ENCODE results near the gene APOBEC3G. TPM values are rescaled to one million over a fixed set of nuclear protein-coding genes. Genes with fewer than 3 reads are reported as not detected.

The APOBEC3G gene
- total and polyA plus RNA-seq, 2 of the 4 experiments (the other 2 are of a cell fraction): 5.3 to 7.0 TPM

DNA sequence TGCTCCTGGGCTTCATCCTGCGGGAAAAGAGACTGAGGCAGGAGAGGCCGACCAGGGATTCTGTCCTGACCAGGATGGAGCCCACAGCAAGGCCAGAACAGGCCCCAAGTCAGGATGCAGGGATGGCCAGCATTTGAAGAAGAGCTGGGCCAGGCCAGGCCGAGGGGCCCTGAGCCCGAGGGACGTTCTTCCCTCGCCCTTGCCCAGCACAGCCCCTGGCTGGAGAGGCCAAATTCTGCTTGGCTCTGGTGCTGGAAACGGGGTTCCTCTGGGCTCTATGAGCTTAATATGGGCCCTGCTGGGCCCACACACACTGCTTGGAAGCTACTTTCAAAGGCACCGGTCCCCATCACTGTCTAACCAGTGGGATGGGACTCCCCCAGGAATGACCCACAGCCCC is 7.6 kb downstream of the APOBEC3G start (continued):
- TF ChIP-seq, protein P1, sequence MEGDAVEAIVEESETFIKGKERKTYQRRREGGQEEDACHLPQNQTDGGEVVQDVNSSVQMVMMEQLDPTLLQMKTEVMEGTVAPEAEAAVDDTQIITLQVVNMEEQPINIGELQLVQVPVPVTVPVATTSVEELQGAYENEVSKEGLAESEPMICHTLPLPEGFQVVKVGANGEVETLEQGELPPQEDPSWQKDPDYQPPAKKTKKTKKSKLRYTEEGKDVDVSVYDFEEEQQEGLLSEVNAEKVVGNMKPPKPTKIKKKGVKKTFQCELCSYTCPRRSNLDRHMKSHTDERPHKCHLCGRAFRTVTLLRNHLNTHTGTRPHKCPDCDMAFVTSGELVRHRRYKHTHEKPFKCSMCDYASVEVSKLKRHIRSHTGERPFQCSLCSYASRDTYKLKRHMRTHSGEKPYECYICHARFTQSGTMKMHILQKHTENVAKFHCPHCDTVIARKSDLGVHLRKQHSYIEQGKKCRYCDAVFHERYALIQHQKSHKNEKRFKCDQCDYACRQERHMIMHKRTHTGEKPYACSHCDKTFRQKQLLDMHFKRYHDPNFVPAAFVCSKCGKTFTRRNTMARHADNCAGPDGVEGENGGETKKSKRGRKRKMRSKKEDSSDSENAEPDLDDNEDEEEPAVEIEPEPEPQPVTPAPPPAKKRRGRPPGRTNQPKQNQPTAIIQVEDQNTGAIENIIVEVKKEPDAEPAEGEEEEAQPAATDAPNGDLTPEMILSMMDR (conservative IDR thresholded peaks at IDR 0.05; ENCODE audit: low read depth, low read length): no peak
- no peak for TF ChIP-seq MAFK (IDR thresholded peaks at IDR 0.05; ENCODE audit: low read depth, low read length)
- TF ChIP-seq SMC3 (IDR thresholded peaks at IDR 0.05; ENCODE audit: low read depth, low read length): no peak
- no peak for TF ChIP-seq RFX5 (IDR thresholded peaks at IDR 0.05; ENCODE audit: low read depth, low read length)

DNA sequence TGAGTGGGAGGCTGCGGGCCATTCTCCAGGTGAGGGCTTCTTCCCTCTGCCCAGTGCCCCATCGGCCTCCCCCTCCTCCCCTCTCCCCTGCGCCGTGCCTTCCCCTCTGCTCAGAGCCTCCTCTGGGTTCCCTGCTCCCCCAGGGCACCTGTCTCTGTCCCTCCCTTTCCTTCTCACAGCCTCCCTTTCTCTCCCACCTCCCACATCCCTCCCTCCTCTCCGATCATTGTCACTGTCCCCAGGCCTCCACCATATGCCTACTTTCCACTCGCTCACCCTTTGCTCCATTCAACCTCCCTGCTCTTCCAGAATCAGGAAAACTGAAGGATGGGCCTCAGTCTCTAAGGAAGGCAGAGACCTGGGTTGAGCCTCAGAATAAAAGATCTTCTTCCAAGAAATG is 10.0 kb downstream of the APOBEC3G start:
- Histone ChIP-seq H4K8ac (ENCODE audit: low read depth in 2 of 2, low read length in 2 of 2) (no peak overlapping the region), H3K27ac (ENCODE audit: insufficient read depth, low read length) (no peak overlapping the region), H2BK20ac (ENCODE audit: low read depth, low read length) (no peak overlapping the region), H2BK15ac (ENCODE audit: low read depth, low read length) (no peak overlapping the region), H3K56ac (ENCODE audit: extremely low read depth, insufficient read depth, low read length) (no peak overlapping the region), H3K4ac (ENCODE audit: low read depth, low read length) (no peak overlapping the region), H4K20me1 (ENCODE audit: insufficient read depth, low read length) (no peaks in the 10 kb centered on the region), H2BK5ac (ENCODE audit: low read depth, low read length, poor library complexity, severe bottlenecking) (no peak overlapping the region), H3K14ac (replicated peaks; ENCODE audit: low read depth, low read length) (no peak overlapping the region), H3K9ac (ENCODE audit: low read depth, low read length) (no peak overlapping the region), H3K4me1 (ENCODE audit: control insufficient read depth, insufficient read depth, low read length) (peaks cover 3% of the 10 kb centered on the region; the same call in 1 of the 2 replicates), H3K4me2 (ENCODE audit: low read depth, low read length) (no peak overlapping the region), H3K23ac (ENCODE audit: low read depth, low read length) (no peak overlapping the region), H2AK5ac (ENCODE audit: low read depth, low read length) (no peak overlapping the region), H3K79me1 (ENCODE audit: low read depth in 1 of 2, low read length in 2 of 2) (no peaks in the 10 kb centered on the region), H3K9me3 (ENCODE audit: control insufficient read depth, insufficient read depth, low read length) (no peaks in the 10 kb centered on the region), H2AFZ (replicated peaks; ENCODE audit: low read length, poor library complexity) (no peak overlapping the region), H3K4me3 (ENCODE audit: insufficient read depth, low read depth, low read length) (no peak overlapping the region), H4K5ac (ENCODE audit: low read depth, low read length) (no peak overlapping the region), H3K9me1 (ENCODE audit: insufficient read depth, low read length) (no peaks in the 10 kb centered on the region), H3K18ac (ENCODE audit: low read depth, low read length) (no peak overlapping the region), H3K27me3 (ENCODE audit: control insufficient read depth, insufficient read depth, low read length) (peaks cover 28% of the 10 kb centered on the region), H2BK120ac (ENCODE audit: low read depth, low read length) (no peak overlapping the region), H3K36me3 (ENCODE audit: control insufficient read depth, insufficient read depth, low read length) (no peaks in the 10 kb centered on the region), H2AK9ac (replicated peaks; ENCODE audit: low read depth, low read length, poor library complexity) (no peak overlapping the region), H4K91ac (ENCODE audit: insufficient read depth, low read depth, low read length) (no peak overlapping the region)
- ChIA-PET POLR2A (ENCODE audit: unreplicated experiment) (no interaction called here), CTCF (no interaction called here)
- no peak for ATAC-seq (ENCODE audit: low read depth)
- dilution Hi-C loops (cut with HindIII; ENCODE audit: low sequenced_read_pairs, unreplicated experiment) (no loop called here), intact Hi-C loops (cut with micrococcal nuclease) (no loop called here), in situ Hi-C loops (cut with MboI; ENCODE audit: low sequenced_read_pairs) (no loop called here)
- 82% methylated on average over 5 of the region's 6 CpGs; no CpG with 5 or more reads in 1 of the 2 experiments for WGBS, 2 experiments (ENCODE audit: extremely low coverage in 2 of 2, insufficient read length in 1 of 2)
- BruUV-seq (replicated peaks): no TSS peak
- DNase-seq: no peak
- TF ChIP-seq RCOR1 (IDR thresholded peaks at IDR 0.05; ENCODE audit: insufficient replicate concordance, low read length): no peak
- no peak for TF ChIP-seq BHLHE40 (IDR thresholded peaks at IDR 0.05; ENCODE audit: low read depth, low read length)
- TF ChIP-seq, protein P2, sequence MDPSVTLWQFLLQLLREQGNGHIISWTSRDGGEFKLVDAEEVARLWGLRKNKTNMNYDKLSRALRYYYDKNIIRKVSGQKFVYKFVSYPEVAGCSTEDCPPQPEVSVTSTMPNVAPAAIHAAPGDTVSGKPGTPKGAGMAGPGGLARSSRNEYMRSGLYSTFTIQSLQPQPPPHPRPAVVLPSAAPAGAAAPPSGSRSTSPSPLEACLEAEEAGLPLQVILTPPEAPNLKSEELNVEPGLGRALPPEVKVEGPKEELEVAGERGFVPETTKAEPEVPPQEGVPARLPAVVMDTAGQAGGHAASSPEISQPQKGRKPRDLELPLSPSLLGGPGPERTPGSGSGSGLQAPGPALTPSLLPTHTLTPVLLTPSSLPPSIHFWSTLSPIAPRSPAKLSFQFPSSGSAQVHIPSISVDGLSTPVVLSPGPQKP (IDR thresholded peaks at IDR 0.05; ENCODE audit: borderline replicate concordance, low read depth, low read length): no peak
- no peak for TF ChIP-seq CEBPB (IDR thresholded peaks at IDR 0.05; ENCODE audit: low read depth, low read length)
- TF ChIP-seq NFE2L2 (IDR thresholded peaks at IDR 0.05; ENCODE audit: low read depth, low read length): no peak
- TF ChIP-seq, protein P1 (conservative IDR thresholded peaks at IDR 0.05; ENCODE audit: low read depth, low read length): no peak
- no peak for TF ChIP-seq MAZ (IDR thresholded peaks at IDR 0.05; ENCODE audit: borderline replicate concordance, low read depth, low read length)
- no peak for TF ChIP-seq MAFK (IDR thresholded peaks at IDR 0.05; ENCODE audit: low read depth, low read length)
